GM19372 (cell line): ENCODE data around the gene EXOSC1.
A peak's percentile ranks its signal among the peaks of the same experiment; 100 is the strongest.
"Not testable (repeated sequence)": the region's sequence is repeated elsewhere in the genome, so short reads cannot be mapped to it uniquely, and the experiment has no call there.

ENCODE experiments used
- ATAC-seq: cut with Tn5 transposase; IDR thresholded peaks from one replicate; pipeline ENCODE4 v1.9.1; 2021; ENCODE audit warnings: mild to moderate bottlenecking, low read depth, moderate library complexity; ENCODE audit not compliant: unreplicated experiment

Gene EXOSC1

GRCh38 chr10:97459933-97460332 is 14.1 kb upstream of the EXOSC1 start:
- ATAC-seq, result no peak

- no peak for ATAC-seq
Observed at GRCh38 chr10:97459111-97459510, 13.3 kb upstream of the EXOSC1 start.

GRCh38 chr10:97456686-97457065 is 10.9 kb upstream of the EXOSC1 start:
- no peak for ATAC-seq

GRCh38 chr10:97456034-97456685 is 10.4 kb upstream of the EXOSC1 start:
- ATAC-seq, result no peak

GRCh38 chr10:97454330-97455036 is 8.7 kb upstream of the EXOSC1 start:
- no peak for ATAC-seq

GRCh38 chr10:97452352-97452751 is 6.5 kb upstream of the EXOSC1 start:
- ATAC-seq, result no peak

- ATAC-seq, result no peak
Observed at GRCh38 chr10:97451605-97452004, 5.8 kb upstream of the EXOSC1 start.

GRCh38 chr10:97450828-97451227 is 5.0 kb upstream of the EXOSC1 start:
- no peak for ATAC-seq

GRCh38 chr10:97445357-97445721 is 467 bp downstream of the EXOSC1 start:
- ATAC-seq, result no peak

- no peak for ATAC-seq
Observed at GRCh38 chr10:97444212-97444611, 1.6 kb downstream of the EXOSC1 start.

- no peak for ATAC-seq
Observed at GRCh38 chr10:97442277-97442676, 3.5 kb downstream of the EXOSC1 start.

GRCh38 chr10:97435211-97435610 is 10.6 kb downstream of the EXOSC1 start:
- no peak for ATAC-seq

- ATAC-seq, result no peak
Observed at GRCh38 chr10:97434557-97434956, 11.2 kb downstream of the EXOSC1 start.

- ATAC-seq, result no peak
Observed at GRCh38 chr10:97434055-97434454, 11.8 kb downstream of the EXOSC1 start.

GRCh38 chr10:97428572-97428981 is 17.2 kb downstream of the EXOSC1 start:
- no peak for ATAC-seq

GRCh38 chr10:97427571-97428179 is 18.1 kb downstream of the EXOSC1 start:
- ATAC-seq, result no peak

- ATAC-seq, result no peak
Observed at GRCh38 chr10:97426776-97427570, 18.8 kb downstream of the EXOSC1 start.

GRCh38 chr10:97425964-97426775 is 19.6 kb downstream of the EXOSC1 start, which contains the start of gene PGAM1:
TSS of gene PGAM1 (plus strand) at chr10:97426191. CDS start at chr10:97426308, 117 bp downstream.
- peak; percentile 82 for ATAC-seq

GRCh38 chr10:97423757-97424098 is 22.1 kb downstream of the EXOSC1 start:
- ATAC-seq, result not testable (repeated sequence)

- no peak for ATAC-seq
Observed at GRCh38 chr10:97416565-97416964, 29.2 kb downstream of the EXOSC1 start.
